NCI-H187 treated with DMSO at 0.1 percent for 48 hours (cell line): ENCODE results near the gene KBTBD13.
"Not testable (repeated sequence)": the region's sequence is repeated elsewhere in the genome, so short reads cannot be mapped to it uniquely, and the experiment has no call there.

ENCODE experiments used
- DNase-seq: peaks from one replicate; lab custom pipeline; 2025; lab: John Stamatoyannopoulos, UW

KBTBD13 gene

GRCh38 chr15:65089206-65089824 is 12.8 kb downstream of the KBTBD13 start:
- no peak for DNase-seq

- DNase-seq: no peak
These were observed 15.6 kb downstream of the KBTBD13 start for GRCh38 chr15:65091946-65092770.

GRCh38 chr15:65092911-65093792 is 16.6 kb downstream of the KBTBD13 start:
- DNase-seq: no peak

GRCh38 chr15:65093793-65094170 is 17.2 kb downstream of the KBTBD13 start:
- not testable (repeated sequence) for DNase-seq

- DNase-seq: no peak
These were observed 17.9 kb downstream of the KBTBD13 start for GRCh38 chr15:65094294-65094995.

GRCh38 chr15:65095011-65095746 is 18.6 kb downstream of the KBTBD13 start:
- no peak for DNase-seq

- DNase-seq: no peak
These were observed 19.2 kb downstream of the KBTBD13 start for GRCh38 chr15:65095747-65096104.

GRCh38 chr15:65096481-65097385 is 20.2 kb downstream of the KBTBD13 start:
- DNase-seq: no peak

GRCh38 chr15:65097651-65098263 is 21.2 kb downstream of the KBTBD13 start:
- no peak for DNase-seq

GRCh38 chr15:65099336-65099735 is 22.8 kb downstream of the KBTBD13 start:
- DNase-seq: no peak

GRCh38 chr15:65099801-65100200 is 23.3 kb downstream of the KBTBD13 start:
- not testable (repeated sequence) for DNase-seq

- DNase-seq: no peak
These were observed 23.9 kb downstream of the KBTBD13 start for GRCh38 chr15:65100442-65100841.

- DNase-seq: no peak
These were observed 24.9 kb downstream of the KBTBD13 start for GRCh38 chr15:65101411-65101890.

GRCh38 chr15:65101891-65102708 is 25.6 kb downstream of the KBTBD13 start:
- DNase-seq: no peak

- no peak for DNase-seq
These were observed 26.4 kb downstream of the KBTBD13 start for GRCh38 chr15:65102912-65103311.

GRCh38 chr15:65105038-65105437 is 28.5 kb downstream of the KBTBD13 start:
- DNase-seq: no peak

- no peak for DNase-seq
These were observed 29.6 kb downstream of the KBTBD13 start for GRCh38 chr15:65106011-65106590.

- no peak for DNase-seq
These were observed 34.2 kb downstream of the KBTBD13 start for GRCh38 chr15:65110676-65111292.
